ENCODE measurements around the gene FAM149B1.

GRCh38 chr10:73161662-73162061 is 6.3 kb upstream of the FAM149B1 start:
- TF ChIP-seq CTCF (IDR thresholded peaks at IDR 0.05; ENCODE audit: borderline replicate concordance, extremely low read depth, low read length, poor library complexity, severe bottlenecking) (no peak), EZH2 (IDR thresholded peaks at IDR 0.05; ENCODE audit: borderline replicate concordance, low read depth, low read length, severe bottlenecking) (no peak)
